ENCODE data around the gene CELSR2.
A peak's percentile ranks its signal among the peaks of the same experiment; 100 is the strongest.
"Not testable (repeated sequence)": the region's sequence is repeated elsewhere in the genome, so short reads cannot be mapped to it uniquely, and the experiment has no call there.

Gene CELSR2

DNA sequence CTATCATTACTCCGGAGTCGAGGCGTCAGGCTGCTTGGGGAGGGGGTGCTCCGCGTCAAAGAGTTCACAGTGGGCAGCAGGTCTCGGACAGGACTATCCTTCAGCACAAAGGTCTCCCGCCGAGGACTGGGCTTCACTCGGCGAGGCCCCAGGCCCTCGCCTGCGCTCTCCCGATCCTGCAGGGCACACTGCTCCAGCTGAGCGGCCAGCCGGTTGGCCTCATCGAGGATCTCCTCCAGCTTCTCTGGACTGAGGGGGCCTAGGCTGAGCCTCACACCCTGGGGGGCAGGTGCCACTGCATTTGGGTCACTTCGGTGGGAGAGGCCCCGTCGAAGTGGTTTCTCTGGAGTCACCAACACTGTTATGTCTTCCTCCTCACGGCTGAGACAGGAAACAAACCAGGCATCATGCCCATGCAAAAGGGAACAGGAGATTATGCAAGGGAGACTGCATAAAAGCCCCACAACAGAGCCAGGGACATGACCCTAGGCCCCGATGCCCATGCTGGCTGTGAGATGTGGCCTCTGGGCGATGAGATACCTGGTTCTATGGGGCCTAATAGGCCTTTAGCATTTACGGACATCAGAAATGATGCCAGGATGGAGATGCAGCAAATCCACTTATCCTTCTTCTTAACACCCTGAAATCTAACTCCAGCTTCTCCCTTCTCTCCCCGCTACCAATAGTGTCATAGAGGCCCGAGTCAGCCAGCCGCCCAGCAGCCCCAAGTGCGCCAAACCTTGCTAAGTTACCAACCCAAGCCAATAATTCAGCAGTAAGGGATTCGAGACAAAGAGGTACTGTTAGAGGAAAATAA, 32.5 kb downstream of the CELSR2 start:
- TF ChIP-seq, protein P1, sequence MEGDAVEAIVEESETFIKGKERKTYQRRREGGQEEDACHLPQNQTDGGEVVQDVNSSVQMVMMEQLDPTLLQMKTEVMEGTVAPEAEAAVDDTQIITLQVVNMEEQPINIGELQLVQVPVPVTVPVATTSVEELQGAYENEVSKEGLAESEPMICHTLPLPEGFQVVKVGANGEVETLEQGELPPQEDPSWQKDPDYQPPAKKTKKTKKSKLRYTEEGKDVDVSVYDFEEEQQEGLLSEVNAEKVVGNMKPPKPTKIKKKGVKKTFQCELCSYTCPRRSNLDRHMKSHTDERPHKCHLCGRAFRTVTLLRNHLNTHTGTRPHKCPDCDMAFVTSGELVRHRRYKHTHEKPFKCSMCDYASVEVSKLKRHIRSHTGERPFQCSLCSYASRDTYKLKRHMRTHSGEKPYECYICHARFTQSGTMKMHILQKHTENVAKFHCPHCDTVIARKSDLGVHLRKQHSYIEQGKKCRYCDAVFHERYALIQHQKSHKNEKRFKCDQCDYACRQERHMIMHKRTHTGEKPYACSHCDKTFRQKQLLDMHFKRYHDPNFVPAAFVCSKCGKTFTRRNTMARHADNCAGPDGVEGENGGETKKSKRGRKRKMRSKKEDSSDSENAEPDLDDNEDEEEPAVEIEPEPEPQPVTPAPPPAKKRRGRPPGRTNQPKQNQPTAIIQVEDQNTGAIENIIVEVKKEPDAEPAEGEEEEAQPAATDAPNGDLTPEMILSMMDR (IDR thresholded peaks at IDR 0.05; ENCODE audit: borderline replicate concordance, insufficient read depth, low read depth, low read length), result no peak
- H3K4me3 ChIP-seq (ENCODE audit: low read depth, low read length), result peak overlapping the region; percentile 87

DNA sequence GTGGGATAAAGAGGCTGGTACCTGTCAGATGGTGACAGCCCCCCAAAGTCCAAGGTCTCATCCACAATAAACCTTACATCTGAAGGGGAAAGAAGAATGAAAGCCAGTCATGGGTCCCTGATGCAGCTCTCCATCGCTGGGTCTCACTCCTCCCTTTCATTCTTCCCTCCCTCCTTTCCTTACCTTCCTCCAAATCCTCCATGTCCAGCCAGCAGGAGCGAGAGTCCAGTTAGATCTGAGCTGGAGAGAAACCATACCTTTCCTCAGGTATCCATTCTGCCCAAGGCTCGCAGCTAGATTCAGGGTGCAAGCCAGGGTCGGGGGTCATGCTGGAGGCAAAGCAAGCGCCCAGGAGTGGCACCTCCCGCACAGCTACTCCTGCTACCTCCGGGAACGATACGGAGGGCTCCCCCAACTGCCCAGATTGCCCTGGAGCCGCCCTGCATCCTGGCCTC, 33.2 kb downstream of the CELSR2 start:
- TF ChIP-seq, protein P1 (IDR thresholded peaks at IDR 0.05; ENCODE audit: borderline replicate concordance, insufficient read depth, low read depth, low read length), result no peak
- H3K4me3 ChIP-seq (ENCODE audit: low read depth, low read length), result peak overlapping the region; percentile 87

DNA sequence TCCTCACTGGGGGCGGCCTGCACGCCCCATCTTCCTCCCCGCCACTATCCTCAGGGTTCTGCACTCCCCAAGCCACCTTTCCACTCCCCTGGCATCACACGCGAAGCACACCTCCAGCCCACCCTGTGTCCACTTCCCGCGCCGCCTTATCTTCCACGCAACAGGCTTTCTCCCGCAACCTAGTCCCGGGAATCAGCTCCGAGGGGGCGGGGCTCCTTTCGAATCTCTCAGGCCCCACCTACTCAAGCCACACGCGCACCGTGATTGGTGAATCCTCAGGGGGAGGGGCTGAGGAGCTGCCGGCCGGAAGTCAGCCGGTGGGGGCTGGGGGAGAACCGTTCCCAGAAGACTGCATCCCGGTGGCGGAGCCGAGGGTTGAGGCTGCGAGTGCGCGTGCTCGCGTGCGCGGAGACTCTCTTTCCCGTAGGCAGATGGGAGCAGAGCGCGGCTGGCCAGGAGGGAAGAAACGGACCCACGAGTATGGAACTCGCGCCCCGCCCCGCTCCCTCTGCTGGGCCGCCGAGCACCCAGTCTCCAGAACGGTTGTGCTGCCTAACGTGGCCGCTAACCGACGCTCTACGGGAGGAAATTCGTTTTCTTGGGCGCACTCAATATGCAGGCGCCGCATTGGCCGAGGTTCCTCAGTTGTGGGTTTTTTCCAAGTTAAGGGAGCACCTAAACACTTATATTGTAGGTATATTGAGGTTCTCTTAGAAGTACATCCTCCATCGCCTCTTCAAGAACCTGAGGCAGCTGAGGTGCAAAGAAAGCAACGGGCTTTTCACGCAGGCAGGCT, 33.8 kb downstream of the CELSR2 start, which contains the start of gene PSRC1:
Gene PSRC1, minus strand, starts transcription at position 194 of the 796 bp plus-strand sequence.
- H3K4me3 ChIP-seq (ENCODE audit: low read depth, low read length), result peak within 1 kb of the TSS; percentile 87
- TF ChIP-seq, protein P1 (IDR thresholded peaks at IDR 0.05; ENCODE audit: borderline replicate concordance, insufficient read depth, low read depth, low read length), result peak; percentile 54; the same call in 1 of the 2 replicates

DNA sequence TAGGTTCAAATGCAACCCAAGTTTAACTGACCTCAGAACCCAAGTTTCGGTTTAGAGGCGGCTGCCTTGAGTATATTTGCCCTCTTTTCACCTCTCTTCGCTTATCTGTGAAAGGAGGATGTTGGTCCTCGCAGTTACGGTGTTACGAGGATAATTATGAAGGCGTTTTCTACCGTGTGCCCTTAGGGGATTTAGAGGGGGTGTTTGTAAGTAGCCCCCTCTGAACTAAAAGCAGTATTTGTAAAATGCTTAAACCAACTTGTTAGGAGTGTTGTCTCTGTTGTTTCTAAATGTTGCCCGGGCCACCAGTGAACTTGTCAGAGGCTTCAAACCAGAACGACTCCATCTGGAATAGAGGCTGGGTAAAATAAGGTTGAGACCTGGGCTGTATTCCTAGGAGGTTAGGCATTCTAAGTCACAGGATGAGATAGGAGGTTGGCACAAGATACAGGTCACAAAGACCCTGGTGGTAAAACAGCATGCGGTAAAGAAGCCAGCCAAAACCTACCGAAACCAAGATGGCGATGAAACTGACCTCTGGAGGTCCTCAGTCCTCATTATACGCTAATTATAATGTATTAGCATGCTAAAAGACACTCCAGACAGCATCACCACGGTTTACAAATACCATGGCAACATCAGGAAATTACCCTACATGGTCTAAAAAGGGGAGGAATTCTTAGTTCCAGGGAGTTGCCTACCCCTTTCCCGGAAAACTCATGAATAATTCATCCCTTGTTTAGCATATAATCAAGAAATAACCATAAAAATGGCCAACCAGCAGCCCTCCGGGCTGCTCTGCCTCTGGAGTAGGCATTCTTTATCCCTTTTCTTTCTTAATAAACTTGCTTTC, 34.6 kb downstream of the CELSR2 start:
- peak overlapping the region; percentile 87 for H3K4me3 ChIP-seq (ENCODE audit: low read depth, low read length)
- TF ChIP-seq, protein P1 (IDR thresholded peaks at IDR 0.05; ENCODE audit: borderline replicate concordance, insufficient read depth, low read depth, low read length), result no peak

DNA sequence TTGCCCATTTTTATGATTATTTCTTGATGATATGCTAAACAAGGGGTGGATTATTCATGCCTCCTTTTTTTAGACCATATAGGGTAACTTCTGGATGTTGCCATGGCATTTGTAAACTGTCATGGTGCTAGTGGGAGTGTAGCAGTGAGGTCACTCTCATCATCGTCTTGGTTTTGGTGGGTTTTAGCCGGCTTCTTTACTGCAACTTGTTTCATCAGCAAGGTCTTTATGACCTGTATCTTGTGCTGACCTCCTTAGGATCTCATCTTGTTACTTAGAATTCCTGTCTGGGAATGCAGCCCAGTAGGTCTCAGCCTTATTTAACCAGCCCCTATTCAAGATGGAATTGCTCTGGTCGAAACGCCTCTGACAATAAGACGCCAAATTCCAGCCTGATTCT, 37.4 kb downstream of the CELSR2 start:
- not testable (repeated sequence) for H3K4me3 ChIP-seq (ENCODE audit: low read depth, low read length)

DNA sequence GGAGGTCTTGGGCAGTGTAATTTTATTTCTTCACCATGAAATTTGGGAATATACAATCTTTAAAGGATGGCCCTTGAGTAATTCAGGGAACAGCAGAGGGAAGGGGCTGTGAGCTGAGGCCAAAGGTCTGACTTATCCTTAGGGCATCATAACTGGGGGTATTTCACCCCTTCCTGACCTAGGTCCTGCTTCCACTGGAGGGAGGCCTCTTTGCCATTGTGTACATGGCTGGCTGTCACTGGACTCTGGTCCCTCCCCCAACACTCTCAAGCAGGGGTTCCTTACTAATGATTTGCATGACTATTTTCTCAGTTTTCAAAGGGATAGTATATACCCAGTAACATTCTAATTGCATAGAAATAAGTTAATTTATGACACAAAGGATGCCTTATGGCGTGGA, 40.8 kb downstream of the CELSR2 start:
- TF ChIP-seq, protein P1 (IDR thresholded peaks at IDR 0.05; ENCODE audit: borderline replicate concordance, insufficient read depth, low read depth, low read length), result no peak

DNA sequence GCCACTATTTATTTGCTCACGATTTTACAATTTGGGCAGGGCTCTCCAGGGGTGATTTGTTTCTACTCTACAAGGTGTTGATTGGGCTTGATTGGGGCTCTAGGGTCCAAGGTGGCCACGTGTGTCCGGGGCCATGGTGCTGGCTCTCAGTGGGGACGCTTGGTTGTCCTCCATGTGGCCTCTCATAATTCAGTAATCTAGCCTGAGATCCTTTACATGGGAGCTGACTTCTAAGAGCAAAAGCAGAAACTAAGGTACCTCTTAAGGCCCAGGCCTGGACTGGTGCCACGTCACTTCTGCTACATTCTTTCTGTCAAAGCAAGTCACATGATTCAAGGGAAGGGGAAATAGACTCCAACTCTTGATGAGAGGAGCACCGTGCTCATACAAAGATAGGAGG, 41.7 kb downstream of the CELSR2 start:
- no peak overlapping the region for H3K4me3 ChIP-seq (ENCODE audit: low read depth, low read length)
- TF ChIP-seq, protein P1 (IDR thresholded peaks at IDR 0.05; ENCODE audit: borderline replicate concordance, insufficient read depth, low read depth, low read length), result no peak

More for the DNA sequence above, 40.8 kb downstream of the CELSR2 start:
- no peak overlapping the region for H3K4me3 ChIP-seq (ENCODE audit: low read depth, low read length)

All from GM12875 (cell line).